Activated CD4-positive, alpha-beta memory T cell treated with anti-CD3 and anti-CD28 coated beads, Interleukin-2, amount 10 ng/mL, durations not matched to agents 7 days and 5 days (primary cell): ENCODE results near the gene PLEKHG1. TPM values are rescaled to one million over a fixed set of nuclear protein-coding genes. Genes with fewer than 3 reads are reported as not detected.

Experiments
- CTCF ChIA-PET: fragments of 350-600 bp; sonication (Branson Sonifier 250); formaldehyde crosslinking; loops from one replicate; lab custom pipeline; 2021; ENCODE audit warnings: antibody characterized with exemption, inconsistent platforms; lab: Charles Lee
- POLR2A ChIA-PET: fragments of 350-600 bp; sonication (Branson Sonifier 250); formaldehyde crosslinking; loops from one replicate; lab custom pipeline; 2021; ENCODE audit warnings: antibody characterized with exemption; lab: Charles Lee
- DNase-seq: peaks from one replicate; pipeline ENCODE4 v3.0.0-alpha.2; 2020
- H3K27ac Mint-ChIP-seq: one replicate; pipeline ENCODE4 v1.8.0; 2021; ENCODE audit warnings: mild to moderate bottlenecking, mixed read lengths
- H3K27me3 Mint-ChIP-seq: one replicate; pipeline ENCODE4 v1.8.0; 2021; ENCODE audit warnings: mixed read lengths
- H3K36me3 Mint-ChIP-seq: one replicate; pipeline ENCODE4 v1.8.0; 2021; ENCODE audit warnings: low read depth, mixed read lengths
- H3K4me1 Mint-ChIP-seq: one replicate; pipeline ENCODE4 v1.8.0; 2021; ENCODE audit warnings: mixed read lengths
- H3K4me3 Mint-ChIP-seq: one replicate; pipeline ENCODE4 v1.8.0; 2021; ENCODE audit warnings: mild to moderate bottlenecking, mixed read lengths
- H3K9me3 Mint-ChIP-seq: one replicate; pipeline ENCODE4 v1.8.0; 2021; ENCODE audit warnings: mixed read lengths
- total RNA-seq, 2 experiments: library from RNA; stranded (reverse); gene quantifications; one replicate each; pipeline ENCODE4 v1.2.3, GENCODE V29; 2021

PLEKHG1 gene
- total RNA-seq, 2 experiments from 2014 or later: 2.3 to 2.9 TPM

- ChIA-PET CTCF (no interaction called here), POLR2A (no interaction called here)
- H3K4me3 Mint-ChIP-seq: no peak overlapping the region
- no peaks in the 10 kb centered on the region for H3K36me3 Mint-ChIP-seq
- H3K27me3 Mint-ChIP-seq: peaks cover 15% of the 10 kb centered on the region
- DNase-seq: no peak
- H3K4me1 Mint-ChIP-seq: no peaks in the 10 kb centered on the region
- no peaks in the 10 kb centered on the region for H3K9me3 Mint-ChIP-seq
- no peak overlapping the region for H3K27ac Mint-ChIP-seq
These were observed 23.8 kb upstream of the PLEKHG1 start for GRCh38 chr6:150575836-150576235.

DNA sequence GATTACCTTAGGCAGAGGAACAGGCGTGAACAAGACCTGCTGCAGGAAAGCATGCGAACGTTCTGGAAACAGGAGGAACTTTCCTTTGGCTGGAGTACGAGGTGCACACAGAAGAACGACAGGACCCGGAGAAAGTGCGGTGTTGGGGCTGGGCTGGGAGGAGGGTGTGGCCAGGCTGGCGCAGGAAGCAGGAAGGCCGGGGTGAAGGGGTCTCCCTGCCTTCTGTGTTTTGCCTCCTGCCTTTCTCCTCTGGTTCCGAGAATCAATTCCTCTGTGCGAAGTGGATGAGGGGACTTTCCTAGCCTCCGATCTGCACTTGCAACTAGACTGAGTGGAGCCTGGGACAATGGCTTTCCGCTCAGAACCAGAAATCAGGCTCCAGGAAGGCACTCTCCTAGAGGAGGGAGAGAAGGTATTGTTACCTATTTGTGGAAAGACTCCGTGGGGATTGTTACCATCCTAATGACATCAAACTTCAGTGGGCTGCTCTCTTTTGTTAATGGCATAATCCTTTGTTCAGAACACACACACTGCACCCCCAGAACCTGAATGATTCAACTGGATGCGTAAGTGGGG is 22.9 kb upstream of the PLEKHG1 start:
- DNase-seq: no peak
- Mint-ChIP-seq H3K4me1 (no peaks in the 10 kb centered on the region), H3K27me3 (peaks cover 15% of the 10 kb centered on the region), H3K9me3 (no peaks in the 10 kb centered on the region), H3K4me3 (no peak overlapping the region), H3K36me3 (no peaks in the 10 kb centered on the region), H3K27ac (no peak overlapping the region)
- ChIA-PET CTCF (no interaction called here), POLR2A (no interaction called here)

GRCh38 chr6:150579611-150580010 is 20.1 kb upstream of the PLEKHG1 start:
- H3K36me3 Mint-ChIP-seq: no peaks in the 10 kb centered on the region
- peaks cover 6% of the 10 kb centered on the region for H3K27me3 Mint-ChIP-seq
- H3K9me3 Mint-ChIP-seq: no peaks in the 10 kb centered on the region
- no peak overlapping the region for H3K27ac Mint-ChIP-seq
- no peaks in the 10 kb centered on the region for H3K4me1 Mint-ChIP-seq
- POLR2A ChIA-PET: no interaction called here
- CTCF ChIA-PET: no interaction called here
- H3K4me3 Mint-ChIP-seq: no peak overlapping the region
- no peak for DNase-seq

DNA sequence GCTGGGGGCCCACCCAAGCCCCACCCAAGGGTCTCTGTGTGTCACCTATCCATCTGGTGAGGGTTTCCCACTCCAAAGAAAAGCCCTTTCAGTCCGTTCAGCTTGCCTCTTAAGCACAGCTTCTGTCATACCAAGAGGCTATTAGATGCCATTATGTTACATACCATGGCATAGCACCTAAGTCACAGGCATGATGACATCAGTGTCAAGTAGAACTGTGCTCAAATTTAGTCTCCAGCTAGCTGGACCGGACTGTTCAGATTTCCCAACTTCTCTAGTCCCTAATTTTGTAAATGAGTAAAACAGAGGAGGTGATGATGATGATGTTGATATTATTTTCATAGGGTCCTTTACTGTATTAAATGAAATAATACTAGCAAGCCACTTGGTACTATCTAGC is 19.2 kb upstream of the PLEKHG1 start:
- Mint-ChIP-seq H3K27ac (no peak overlapping the region), H3K9me3 (no peaks in the 10 kb centered on the region), H3K27me3 (peaks cover 5% of the 10 kb centered on the region), H3K4me1 (no peaks in the 10 kb centered on the region), H3K36me3 (no peaks in the 10 kb centered on the region), H3K4me3 (no peak overlapping the region)
- ChIA-PET POLR2A (no interaction called here), CTCF (no interaction called here)
- no peak for DNase-seq

DNA sequence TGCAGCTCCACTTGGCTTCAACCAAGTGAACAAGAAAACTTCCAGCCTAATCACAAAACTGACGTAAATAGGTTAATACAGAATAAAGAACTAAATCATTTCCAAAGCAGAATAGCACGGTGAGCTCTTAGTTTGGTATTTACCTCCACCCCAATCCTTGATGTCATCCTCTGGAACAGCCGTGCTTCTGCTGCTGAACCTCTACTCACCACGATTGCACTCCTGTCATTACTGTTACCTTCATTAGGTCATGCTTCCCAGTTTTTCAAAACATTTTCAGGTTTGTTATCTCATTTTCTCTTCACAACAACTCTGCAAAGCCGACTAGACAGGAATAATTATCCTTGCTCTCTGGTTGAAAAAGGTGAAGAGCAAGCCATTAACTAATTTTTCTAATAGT is 15.6 kb upstream of the PLEKHG1 start:
- no peak for DNase-seq
- POLR2A ChIA-PET: no interaction called here
- Mint-ChIP-seq H3K4me1 (no peaks in the 10 kb centered on the region), H3K9me3 (no peaks in the 10 kb centered on the region), H3K27me3 (peaks cover 6% of the 10 kb centered on the region), H3K27ac (no peak overlapping the region), H3K4me3 (no peak overlapping the region), H3K36me3 (no peaks in the 10 kb centered on the region)
- CTCF ChIA-PET: no interaction called here

DNA sequence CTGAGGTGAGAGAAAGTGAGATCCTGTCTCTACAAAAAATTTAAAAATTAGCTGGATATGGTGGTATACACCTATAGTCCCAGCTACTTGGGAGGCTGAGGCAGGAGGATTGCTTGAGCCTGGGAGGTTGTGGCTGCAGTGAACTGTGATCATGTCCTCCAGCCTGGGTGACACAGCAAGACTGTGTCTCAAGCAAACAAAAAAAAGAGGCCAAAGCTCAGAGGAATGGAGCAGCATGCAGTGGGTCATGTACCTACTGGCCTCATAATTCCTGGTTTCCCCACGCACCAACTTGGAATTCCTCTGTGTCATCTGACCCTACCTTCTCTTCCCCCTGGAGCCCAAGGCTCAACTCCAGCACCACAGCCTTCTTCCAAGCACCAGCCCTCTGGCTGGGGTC is 15.1 kb upstream of the PLEKHG1 start:
- CTCF ChIA-PET: no interaction called here
- no peaks in the 10 kb centered on the region for H3K4me1 Mint-ChIP-seq
- no peak for DNase-seq

GRCh38 chr6:150586850-150587359 is 12.8 kb upstream of the PLEKHG1 start:
- ChIA-PET CTCF (no interaction called here), POLR2A (no interaction called here)
- H3K9me3 Mint-ChIP-seq: no peaks in the 10 kb centered on the region
- no peaks in the 10 kb centered on the region for H3K4me1 Mint-ChIP-seq
- H3K27me3 Mint-ChIP-seq: peaks cover 14% of the 10 kb centered on the region
- H3K36me3 Mint-ChIP-seq: no peaks in the 10 kb centered on the region
- no peak for DNase-seq
- H3K4me3 Mint-ChIP-seq: no peak overlapping the region
- no peak overlapping the region for H3K27ac Mint-ChIP-seq

More for the DNA sequence above, 15.1 kb upstream of the PLEKHG1 start:
- Mint-ChIP-seq H3K27me3 (peaks cover 5% of the 10 kb centered on the region), H3K36me3 (no peaks in the 10 kb centered on the region), H3K9me3 (no peaks in the 10 kb centered on the region), H3K4me3 (no peak overlapping the region), H3K27ac (no peak overlapping the region)
- POLR2A ChIA-PET: no interaction called here

DNA sequence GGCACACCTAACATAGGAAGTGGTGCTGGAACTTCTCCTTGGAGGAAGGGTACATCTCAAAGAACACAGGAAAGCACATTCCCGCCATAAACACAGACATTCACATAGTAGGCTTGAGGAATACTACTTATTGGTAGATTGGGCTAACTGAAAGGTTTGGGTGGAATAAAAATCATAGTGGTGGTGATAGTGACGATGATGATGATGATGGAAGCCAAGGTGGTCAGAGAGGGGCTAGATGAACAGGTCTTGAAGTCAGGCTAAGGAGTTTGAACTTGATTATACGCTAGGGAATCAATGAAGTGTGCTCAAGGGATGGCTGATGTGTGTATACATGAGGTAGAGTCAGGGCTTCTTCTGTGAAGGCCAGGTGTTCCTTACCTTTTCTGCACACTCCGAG is 12.0 kb upstream of the PLEKHG1 start:
- no peak overlapping the region for H3K4me3 Mint-ChIP-seq
- ChIA-PET CTCF (no interaction called here), POLR2A (no interaction called here)

GRCh38 chr6:150588888-150589499 is 10.7 kb upstream of the PLEKHG1 start:
- no peak for DNase-seq
- H3K4me3 Mint-ChIP-seq: no peak overlapping the region

More for the DNA sequence above, 12.0 kb upstream of the PLEKHG1 start:
- DNase-seq: no peak
- Mint-ChIP-seq H3K27me3 (peaks cover 21% of the 10 kb centered on the region), H3K36me3 (no peaks in the 10 kb centered on the region), H3K4me1 (no peaks in the 10 kb centered on the region), H3K27ac (no peak overlapping the region), H3K9me3 (no peaks in the 10 kb centered on the region)

GRCh38 chr6:150589852-150590251 is 9.8 kb upstream of the PLEKHG1 start:
- Mint-ChIP-seq H3K9me3 (no peaks in the 10 kb centered on the region), H3K27me3 (peaks cover 21% of the 10 kb centered on the region), H3K36me3 (no peaks in the 10 kb centered on the region), H3K4me3 (no peak overlapping the region), H3K4me1 (no peaks in the 10 kb centered on the region), H3K27ac (no peak overlapping the region)
- CTCF ChIA-PET: no interaction called here
- POLR2A ChIA-PET: no interaction called here
- DNase-seq: no peak

More at GRCh38 chr6:150588888-150589499, 10.7 kb upstream of the PLEKHG1 start:
- ChIA-PET POLR2A (no interaction called here), CTCF (no interaction called here)
- Mint-ChIP-seq H3K4me1 (no peaks in the 10 kb centered on the region), H3K27ac (no peak overlapping the region), H3K9me3 (no peaks in the 10 kb centered on the region), H3K27me3 (peaks cover 23% of the 10 kb centered on the region), H3K36me3 (no peaks in the 10 kb centered on the region)

DNA sequence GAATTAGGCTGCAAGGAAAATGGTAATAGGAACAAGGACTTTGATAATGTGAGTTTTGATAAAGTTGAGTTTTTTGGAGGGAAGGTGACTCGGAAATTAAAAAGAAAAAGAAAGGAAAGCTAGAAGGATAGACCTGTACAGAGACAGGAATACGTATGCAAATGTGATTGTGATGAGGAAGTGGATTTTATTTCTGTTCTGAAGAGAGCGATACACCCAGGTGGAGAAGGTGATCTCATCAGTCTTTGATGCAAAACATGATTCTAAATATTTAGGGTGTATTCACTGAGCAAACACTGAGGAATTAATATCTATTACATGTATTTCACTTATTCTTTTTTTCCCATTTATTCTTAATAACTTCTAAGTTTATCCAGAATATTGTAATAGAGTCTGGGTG is 9.2 kb upstream of the PLEKHG1 start:
- H3K27me3 Mint-ChIP-seq: peaks cover 21% of the 10 kb centered on the region
- no peak for DNase-seq
- POLR2A ChIA-PET: no interaction called here

DNA sequence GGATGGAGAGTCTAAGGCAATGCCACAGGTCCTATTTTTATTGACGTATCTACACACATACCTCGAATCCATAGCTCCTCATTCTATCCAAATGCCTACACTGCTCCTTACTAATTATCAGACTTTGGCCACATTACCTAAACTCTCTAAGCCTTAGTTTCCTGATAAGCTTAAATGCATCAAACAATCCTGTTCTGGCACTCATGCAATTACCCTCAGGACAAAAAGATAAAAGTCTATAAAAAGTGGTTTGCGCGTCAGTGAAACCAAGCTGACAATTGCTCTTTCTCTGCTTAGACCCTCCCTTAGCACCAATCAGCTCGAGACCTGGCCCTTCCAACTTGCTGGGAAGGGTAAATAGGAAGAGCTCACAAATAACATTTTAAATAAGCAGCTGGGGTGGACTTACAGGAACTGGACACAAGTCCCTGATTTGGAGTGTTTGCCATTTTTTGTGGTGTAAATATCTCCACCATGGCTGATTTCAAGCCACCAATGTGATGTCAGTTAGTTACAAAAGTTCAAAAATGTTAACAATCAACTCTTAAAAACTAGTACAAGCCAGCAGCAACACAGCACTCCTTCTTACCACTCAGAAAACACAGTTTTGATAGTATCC is 7.2 kb upstream of the PLEKHG1 start:
- H3K9me3 Mint-ChIP-seq: no peaks in the 10 kb centered on the region
- CTCF ChIA-PET: no interaction called here
- H3K27me3 Mint-ChIP-seq: peaks cover 29% of the 10 kb centered on the region
- no peaks in the 10 kb centered on the region for H3K36me3 Mint-ChIP-seq
- no peak overlapping the region for H3K4me3 Mint-ChIP-seq
- POLR2A ChIA-PET: no interaction called here
- no peaks in the 10 kb centered on the region for H3K4me1 Mint-ChIP-seq
- no peak for DNase-seq
- H3K27ac Mint-ChIP-seq: no peak overlapping the region

More for the DNA sequence above, 9.2 kb upstream of the PLEKHG1 start:
- no peaks in the 10 kb centered on the region for H3K9me3 Mint-ChIP-seq
- H3K27ac Mint-ChIP-seq: no peak overlapping the region
- H3K36me3 Mint-ChIP-seq: no peaks in the 10 kb centered on the region
- no peaks in the 10 kb centered on the region for H3K4me1 Mint-ChIP-seq
- CTCF ChIA-PET: no interaction called here
- no peak overlapping the region for H3K4me3 Mint-ChIP-seq

DNA sequence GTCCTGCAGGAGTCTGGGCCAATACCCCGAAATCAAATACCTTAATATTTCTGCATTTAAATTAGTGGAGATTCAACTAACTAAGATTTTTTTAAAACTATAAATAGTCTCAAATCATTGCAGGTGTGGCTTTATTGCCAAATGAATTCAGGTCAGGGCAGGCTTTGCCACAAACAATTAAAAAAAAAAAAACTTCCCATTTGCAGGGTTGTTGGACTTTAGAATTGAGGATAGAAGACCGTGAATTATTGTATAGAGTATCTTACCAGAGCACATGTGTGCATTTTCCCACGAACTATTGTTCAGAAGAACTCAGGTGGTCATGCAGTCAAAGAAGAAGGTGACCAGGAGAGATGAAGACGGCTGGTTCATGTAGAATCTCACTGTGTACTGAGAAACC is 6.6 kb upstream of the PLEKHG1 start:
- Mint-ChIP-seq H3K4me3 (no peak overlapping the region), H3K4me1 (no peaks in the 10 kb centered on the region), H3K27ac (no peak overlapping the region), H3K9me3 (no peaks in the 10 kb centered on the region), H3K36me3 (no peaks in the 10 kb centered on the region), H3K27me3 (peaks cover 34% of the 10 kb centered on the region)
- DNase-seq: no peak
- CTCF ChIA-PET: no interaction called here
- POLR2A ChIA-PET: no interaction called here
